NCI-H510A (cell line): ENCODE data around the gene HDAC10.
"Not testable (repeated sequence)": the region's sequence is repeated elsewhere in the genome, so short reads cannot be mapped to it uniquely, and the experiment has no call there.

ENCODE experiments used
- DNase-seq: peaks from one replicate; lab custom pipeline; 2025; lab: John Stamatoyannopoulos, UW

The HDAC10 gene

GRCh38 chr22:50216684-50217520 lies 34.2 kb downstream of the HDAC10 start:
- DNase-seq, result no peak

DNA sequence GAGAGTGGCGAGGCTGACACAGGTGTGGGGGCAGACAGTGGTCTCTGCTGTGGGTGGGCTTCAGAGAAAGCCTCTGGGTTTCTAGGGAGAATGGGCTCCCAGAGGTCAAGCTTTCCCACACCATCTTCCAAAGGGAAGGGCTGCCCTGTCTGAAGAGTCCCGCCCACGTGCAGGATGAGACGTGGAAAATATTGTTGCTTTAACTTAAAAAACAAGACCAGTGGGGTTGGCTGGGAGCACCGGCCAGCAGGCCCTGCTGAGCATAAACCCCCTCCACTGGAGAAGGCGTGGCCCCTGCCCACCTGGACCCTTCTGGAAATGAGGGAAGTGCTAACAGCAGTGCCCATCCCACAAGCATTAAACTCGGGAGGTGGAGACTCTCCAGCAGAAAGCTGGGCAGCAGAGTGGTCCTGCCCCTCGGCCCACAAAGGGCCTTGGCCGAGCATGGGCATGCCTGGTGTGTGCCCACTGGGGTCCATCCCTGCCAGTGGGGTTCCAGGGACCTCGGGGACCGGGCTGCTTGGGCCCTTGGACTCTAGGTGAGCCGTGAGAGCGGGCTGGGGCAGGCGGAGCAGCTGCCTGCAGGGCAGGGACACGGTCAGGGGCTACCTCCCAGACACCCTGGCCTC lies 34.9 kb downstream of the HDAC10 start:
- no peak for DNase-seq

DNA sequence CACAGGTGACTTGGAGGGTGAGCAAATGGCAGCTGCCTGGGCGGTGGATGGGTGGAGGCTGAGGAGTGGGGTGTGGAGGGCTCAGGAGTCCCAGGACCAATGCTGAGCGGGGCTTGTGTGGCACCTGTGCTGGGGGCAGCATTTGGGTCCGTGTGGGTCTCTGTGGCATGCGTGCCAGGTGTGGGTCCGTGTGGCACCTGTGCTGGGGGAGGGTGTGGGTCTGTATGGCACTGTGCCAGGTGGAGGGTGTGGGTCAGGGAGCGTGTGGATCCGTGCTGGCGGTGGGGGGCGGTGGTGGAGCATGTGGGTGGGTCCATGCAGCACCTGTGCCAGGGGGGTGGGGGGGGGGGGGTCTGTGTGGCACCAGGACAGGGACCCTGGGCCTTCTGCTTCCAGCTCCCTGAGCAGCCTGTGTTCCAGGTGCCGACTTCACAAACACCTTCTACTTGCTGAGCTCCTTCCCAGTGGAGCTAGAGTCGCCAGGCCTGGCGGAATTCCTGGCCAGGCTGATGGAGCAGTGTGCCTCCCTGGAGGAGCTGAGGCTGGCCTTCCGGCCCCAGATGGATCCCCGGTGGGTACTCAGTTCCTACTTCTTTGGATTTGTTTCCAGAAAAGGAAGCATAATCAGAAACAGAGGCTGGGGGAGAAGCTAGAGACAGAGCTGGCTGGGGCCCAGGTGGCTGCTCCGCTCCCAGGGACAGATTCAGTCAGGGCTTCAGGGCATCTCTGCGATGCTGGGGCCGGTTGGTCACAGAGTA lies 35.6 kb downstream of the HDAC10 start:
- DNase-seq, result no peak

DNA sequence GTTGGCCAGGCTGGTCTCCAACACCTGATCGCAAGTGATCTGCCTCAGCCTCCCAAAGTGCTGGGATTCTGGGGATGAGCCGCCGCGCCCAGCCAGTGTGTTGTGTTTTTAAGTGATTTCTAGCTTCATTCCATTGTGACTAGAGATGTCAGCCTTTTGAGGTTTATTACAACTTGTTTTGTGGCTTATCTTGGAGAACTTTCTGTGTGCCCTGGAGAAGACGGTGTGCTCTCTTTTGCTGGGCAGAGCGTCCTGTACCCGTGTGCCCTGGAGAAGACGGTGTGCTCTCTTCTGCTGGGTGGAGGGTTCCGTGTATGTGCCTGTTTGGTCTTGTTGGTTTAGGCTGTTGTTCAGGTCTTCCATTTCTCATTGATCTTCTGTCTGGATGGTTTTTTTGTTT lies 37.8 kb downstream of the HDAC10 start:
- no peak for DNase-seq

- no peak for DNase-seq
Observed at GRCh38 chr22:50211147-50211546, 39.9 kb downstream of the HDAC10 start.

DNA sequence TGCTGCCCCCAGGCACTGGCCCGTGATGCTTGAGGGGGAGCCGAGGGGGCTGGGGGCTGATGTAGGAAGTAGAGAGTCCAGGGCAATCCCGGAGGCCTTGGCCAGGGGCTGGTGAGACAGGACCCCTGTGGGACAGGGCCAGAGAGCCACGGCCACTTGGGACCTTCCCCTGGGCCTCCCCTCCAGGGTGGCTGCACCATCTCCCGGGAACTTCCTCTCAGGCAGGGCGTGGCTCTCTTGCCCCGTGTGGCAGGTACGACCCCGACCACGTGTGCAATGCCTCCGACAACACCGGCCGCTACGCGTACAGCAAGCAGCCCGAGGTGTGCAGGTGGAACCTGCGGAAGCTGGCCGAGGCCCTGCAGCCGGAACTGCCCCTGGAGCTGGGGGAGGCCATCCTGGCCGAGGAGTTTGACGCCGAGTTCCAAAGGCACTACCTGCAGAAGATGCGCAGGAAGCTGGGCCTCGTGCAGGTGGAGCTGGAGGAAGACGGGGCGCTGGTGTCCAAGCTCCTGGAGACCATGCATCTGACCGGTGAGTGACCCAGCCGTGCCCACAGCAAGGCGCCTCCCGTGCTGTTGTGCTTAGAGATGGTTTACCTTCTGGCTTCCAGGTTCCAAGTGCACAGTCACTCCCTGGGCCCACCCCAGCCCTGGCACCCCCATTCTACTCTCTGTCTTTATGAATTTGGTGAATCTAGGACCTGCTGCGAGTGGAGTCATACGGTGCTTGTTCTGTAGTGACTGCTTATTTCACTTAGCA lies 40.5 kb downstream of the HDAC10 start:
- DNase-seq, result no peak

DNA sequence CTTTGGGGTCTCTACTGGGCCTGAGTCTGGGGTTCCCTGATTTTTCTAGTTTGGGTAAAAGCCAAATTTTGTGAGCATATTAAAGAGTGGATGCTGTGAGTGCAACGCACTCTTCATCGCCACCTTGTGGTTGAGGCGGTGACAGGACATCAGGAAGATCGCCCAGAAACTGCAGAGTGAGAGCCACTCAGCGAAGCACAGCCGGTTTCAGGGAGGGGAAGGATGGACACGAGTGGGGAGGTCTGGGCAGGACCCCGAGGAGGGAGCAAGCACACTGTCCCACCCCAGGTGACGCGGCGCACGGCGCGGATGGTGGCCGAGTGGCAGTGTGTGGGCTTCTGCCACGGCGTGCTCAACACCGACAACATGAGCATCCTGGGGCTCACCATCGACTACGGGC lies 41.2 kb downstream of the HDAC10 start:
- no peak for DNase-seq

DNA sequence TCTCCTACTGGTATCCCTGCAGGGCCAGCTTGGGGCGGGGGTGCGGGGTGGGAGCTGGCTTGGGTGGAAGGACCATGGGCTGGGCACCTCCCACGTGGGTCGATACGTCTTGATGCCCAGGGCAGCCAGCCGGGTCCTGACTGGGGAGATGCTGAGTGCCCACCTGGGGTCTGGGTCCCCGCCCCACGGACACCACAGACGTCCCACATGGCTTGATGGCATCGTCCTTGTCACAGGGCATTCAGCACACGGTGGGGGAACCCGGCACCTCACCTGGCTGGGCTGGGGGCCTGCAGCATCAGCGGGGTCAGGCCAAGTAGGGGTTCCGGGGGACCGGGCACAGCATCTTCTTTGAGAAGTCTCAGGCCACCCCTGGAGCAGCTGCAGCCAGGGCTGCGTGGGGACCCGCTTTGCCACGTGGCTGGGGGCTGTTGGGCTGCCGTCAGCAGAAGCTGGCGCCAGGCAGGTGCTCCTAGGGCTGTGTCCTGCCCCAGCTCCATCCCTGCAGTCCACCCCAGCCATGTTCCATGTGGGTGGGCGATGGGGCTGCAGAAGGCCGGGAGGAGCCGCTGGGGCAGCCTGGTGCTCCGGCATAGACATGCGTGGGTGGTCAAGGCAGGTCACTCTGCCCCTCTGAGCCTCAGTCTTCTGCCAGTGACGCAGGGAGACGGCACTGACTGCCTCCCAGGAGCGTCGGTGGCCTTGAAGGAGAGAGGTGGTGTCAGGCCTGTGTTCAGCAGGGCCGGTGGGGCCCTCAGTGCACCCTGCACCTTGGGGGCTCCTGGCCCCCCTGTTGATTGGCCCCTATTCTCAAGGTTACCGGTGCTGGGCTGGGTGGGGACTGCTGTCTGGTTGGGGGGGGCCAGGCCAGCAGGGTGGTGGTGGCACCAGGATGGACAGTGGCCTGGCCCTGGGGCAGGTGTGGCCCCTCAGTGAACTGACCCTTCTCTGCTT lies 41.8 kb downstream of the HDAC10 start:
- DNase-seq, result no peak

GRCh38 chr22:50208430-50208938 lies 42.6 kb downstream of the HDAC10 start:
- no peak for DNase-seq

DNA sequence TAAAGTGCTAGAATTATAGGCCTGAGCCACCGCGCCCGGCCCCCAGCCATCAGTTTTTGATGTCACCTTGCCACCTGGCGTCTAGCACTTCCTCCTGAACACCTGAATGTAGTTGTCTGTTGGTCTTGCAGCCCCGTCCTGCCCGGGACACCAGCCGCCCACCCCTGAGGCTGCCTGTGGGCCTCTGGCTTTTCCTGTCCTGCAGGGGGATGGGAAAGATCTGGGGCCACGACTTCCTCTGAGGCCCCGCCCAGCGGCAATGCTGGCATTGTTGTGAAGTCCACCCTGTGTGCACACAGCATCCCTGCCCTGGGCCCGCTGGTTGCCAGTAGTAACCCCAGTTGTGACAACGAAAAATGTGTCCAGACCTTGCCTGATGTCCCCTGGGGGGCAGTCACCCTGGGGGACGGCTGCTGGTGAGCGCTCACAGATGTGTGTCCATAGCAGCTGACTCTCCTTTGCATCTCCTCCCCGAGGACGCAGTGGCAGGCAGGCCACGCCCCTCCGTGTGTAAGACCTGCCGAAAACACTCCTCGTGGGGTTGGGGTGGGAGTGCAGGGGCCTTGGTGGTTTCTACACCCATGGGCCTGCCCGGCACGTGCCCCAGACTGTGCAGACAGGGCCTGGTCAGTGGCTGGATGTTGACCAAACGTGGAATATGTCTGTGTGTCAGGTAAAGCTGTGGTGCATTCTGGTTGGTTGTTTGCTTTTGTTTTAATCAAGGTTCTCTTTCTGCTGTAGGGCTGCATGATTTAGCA lies 43.5 kb downstream of the HDAC10 start:
- DNase-seq, result no peak

DNA sequence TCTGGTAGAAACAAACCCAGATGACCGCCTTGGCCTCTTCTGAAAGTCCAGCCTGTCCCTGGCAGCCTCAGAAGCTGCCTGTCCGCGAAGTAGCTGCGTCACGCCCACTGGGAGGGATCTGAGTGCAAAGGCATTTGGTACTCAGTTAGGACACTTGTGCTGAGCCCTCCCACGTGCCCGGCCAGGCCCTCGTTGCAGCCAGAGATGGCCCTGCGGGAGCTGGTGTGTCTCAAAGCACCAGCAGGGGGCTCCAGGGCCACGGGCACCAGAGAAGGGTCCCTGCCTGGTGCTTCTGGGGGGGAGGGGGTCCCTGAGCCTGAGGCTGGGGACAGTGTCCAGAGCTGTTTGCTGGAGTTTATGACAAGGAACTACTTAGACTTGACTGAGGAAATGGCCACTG lies 44.5 kb downstream of the HDAC10 start:
- no peak for DNase-seq

DNA sequence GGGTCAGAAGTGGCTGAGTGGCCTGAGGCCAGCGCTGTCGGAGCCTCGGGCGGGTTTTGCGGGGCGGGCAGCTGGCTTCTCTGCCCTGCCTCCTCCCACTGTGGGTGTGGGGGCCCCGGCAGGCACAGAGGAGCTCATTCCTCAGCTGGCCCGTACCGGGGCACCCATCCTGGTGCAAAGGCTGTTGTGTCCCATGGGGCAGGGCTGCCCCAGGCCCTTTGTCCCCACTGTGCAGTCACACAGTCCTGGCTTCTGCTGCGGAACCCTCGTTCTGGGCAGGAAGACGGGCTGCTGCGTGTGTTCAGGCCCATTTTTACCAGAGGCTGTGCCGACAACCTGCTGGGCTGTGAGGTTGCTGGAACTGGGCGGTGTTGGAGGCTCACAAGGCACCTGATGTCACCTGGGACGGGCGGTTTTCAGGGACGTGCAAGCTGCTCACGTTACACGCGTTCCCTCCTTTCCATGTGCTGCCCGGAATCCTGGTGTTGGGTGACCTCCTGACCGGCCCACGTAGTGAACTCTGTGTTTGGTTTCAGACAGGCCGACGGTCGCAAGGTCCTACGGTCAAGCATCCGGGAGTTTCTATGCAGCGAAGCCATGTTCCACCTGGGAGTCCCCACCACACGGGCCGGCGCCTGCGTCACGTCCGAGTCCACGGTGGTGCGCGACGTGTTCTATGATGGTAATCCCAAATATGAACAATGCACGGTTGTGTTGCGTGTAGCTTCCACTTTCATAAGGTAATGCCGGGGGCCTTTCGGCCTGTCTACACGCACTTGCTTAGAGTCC lies 45.1 kb downstream of the HDAC10 start:
- DNase-seq, result no peak

GRCh38 chr22:50204998-50205397 lies 46.1 kb downstream of the HDAC10 start:
- not testable (repeated sequence) for DNase-seq

DNA sequence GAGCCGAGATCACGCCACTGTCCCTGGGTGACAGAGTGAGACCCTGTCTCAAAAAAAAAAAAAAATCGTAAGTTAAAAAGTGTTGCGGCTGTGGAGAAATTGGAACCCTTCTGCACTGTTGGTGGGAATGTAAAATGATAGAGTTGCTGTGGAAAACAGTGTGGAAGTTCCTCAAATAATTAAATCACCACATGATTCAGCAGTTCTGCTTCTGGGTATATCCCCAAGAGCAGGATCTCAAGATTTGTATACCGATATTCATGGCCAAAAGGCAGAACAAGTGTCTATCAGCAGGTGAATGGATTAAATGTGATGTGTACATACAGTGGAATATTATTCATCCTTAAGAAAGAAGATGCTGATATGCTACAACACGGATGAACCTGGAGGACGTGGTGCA lies 46.5 kb downstream of the HDAC10 start:
- no peak for DNase-seq

DNA sequence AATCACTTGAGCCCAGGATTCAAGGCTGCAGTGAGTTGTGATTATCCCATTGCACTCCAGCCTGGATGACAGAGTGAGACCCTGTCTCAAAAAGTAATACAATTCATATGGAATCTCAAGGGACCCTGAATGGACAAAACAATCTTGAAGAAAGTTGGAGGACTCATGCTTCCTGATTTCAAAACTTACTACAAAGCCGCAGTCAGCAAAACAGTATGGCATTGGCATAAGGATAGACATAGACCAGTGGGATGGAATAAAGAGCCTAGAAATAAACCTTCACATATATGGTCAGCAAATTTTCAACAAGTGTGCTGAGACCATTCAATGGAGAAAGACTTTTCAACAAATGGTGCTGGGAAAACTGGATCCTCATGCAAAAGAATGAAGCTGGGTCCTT lies 47.8 kb downstream of the HDAC10 start:
- no peak for DNase-seq

DNA sequence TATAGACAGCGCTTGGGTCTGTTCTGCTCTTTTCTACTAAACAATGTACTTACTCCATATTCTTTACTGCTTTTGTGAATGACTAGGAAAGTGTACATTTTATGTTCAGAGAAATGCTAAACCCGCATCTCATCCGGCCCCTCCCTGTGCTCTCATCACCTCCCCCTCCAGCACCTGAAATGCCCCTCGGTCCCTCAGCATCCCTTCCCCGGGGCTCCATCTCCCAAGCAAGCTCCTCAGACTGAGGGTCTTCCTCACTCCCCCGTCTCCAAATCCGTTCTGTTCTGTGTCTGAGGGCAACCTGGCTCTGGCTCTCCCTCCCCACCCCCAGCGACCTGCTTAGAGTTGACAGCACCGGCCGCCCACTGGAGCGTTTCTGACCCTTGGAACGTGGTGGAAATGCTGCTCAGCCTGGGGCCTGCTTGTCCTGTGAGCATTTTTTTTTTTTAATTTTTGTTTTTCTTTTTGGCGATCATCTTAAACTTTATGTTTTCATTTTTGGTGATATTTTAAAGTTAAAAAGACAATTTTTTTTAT lies 48.9 kb downstream of the HDAC10 start:
- no peak for DNase-seq

DNA sequence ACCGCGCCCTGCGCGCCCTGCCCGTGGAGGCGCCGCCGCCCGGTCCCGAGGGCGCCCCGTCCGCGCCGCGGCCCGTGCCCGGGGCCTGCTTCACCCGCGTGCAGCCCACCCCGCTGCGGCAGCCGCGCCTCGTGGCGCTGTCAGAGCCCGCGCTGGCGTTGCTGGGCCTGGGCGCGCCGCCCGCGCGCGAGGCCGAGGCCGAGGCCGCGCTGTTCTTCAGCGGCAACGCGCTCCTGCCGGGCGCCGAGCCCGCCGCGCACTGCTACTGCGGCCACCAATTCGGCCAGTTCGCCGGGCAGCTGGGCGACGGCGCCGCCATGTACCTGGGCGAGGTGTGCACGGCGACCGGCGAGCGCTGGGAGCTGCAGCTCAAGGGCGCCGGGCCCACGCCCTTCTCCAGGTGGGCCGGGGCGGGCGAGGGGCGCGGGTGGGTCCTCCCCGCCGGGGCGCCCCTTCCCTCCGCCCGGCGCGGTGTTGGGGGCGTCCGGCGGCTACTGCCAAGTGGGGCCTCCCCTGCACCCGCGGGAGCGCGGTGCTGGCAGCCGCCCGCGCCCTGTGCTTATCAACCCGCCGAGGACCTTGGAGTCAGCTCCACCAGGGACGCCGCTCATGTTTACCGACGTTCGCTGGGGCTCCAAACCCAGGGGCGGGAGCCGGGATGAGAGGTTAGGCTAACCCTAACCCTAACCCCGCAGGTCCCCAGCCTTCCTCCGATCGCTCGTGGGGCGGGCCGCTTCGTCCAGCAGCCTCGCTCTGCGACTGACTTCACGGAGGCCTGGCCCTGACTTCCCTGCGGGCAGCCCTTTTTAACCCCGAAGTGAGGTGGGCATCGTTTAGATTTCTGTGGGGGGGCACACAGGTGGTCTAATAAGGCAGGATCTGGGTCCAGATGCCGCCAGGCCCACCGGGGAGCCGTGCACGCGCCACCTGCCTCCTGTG lies 49.6 kb downstream of the HDAC10 start:
- no peak for DNase-seq
